HepG2 (cell line): ENCODE measurements around the gene FCGBP. TPM values are rescaled to one million over a fixed set of nuclear protein-coding genes. Genes with fewer than 3 reads are reported as not detected.

ENCODE experiments used
- ATAC-seq: fragments of 200-7000 bp; cut with Tn5 transposase; 3 replicates; pipeline ENCODE4 v1.9.1; 2020; ENCODE audit warnings: mild to moderate bottlenecking, moderate library complexity
- BruUV-seq: library from RNA; stranded (reverse); fragments of 400-500 nt; replicated peaks from 2 replicates; lab custom pipeline; 2021; lab: Mats Ljungman, UMichigan
- CTCF ChIA-PET: fragments of 300-600 bp; formaldehyde crosslinking; extraction: SDS; loops from one replicate; lab custom pipeline; 2021; ENCODE audit warnings: low total read pairs, inconsistent platforms, low intra/inter-chr PET ratio; lab: Yijun Ruan, JAX
- POLR2A ChIA-PET: fragments of 350-600 bp; sonication (Branson Sonifier 250); formaldehyde crosslinking; loops from one replicate; lab custom pipeline; 2020; ENCODE audit warnings: antibody characterized with exemption, inconsistent platforms; lab: Yijun Ruan, JAX
- DNase-seq: peaks from one replicate; pipeline ENCODE4 v3.0.0-alpha.2; 2015; ENCODE audit warnings: low spot score
- FAIRE-seq: peaks from 3 replicates; lab custom pipeline; 2011; peaks lifted over from hg19 to GRCh38; lab: Jason Lieb, UNC
- H2AFZ ChIP-seq: one replicate; pipeline ENCODE4 v1.6.1; 2011; ENCODE audit warnings: low read length, inconsistent platforms
- H3K27ac ChIP-seq: fragments of 300-600 bp; 3 replicates; pipeline ENCODE4 v1.8.0; 2011; ENCODE audit warnings: mixed run types, mild to moderate bottlenecking, mixed read lengths, low read length, inconsistent platforms; ENCODE audit not compliant: insufficient read depth; ENCODE audit errors: extremely low read length
- H3K27me3 ChIP-seq, 2 experiments: fragments of 200-600 bp in 1 of 2; 2 replicates in 1 of 2; 3 replicates in 1 of 2; pipeline versions ENCODE4 v1.6.0 to v1.8.0; 2011; ENCODE audit warnings: low read length in 2 of 2, mild to moderate bottlenecking in 2 of 2, moderate library complexity in 2 of 2, inconsistent platforms in 1 of 2; ENCODE audit not compliant: insufficient read depth in 2 of 2, control insufficient read depth in 1 of 2
- H3K36me3 ChIP-seq, 2 experiments: fragments of 200-600 bp in 1 of 2; replicated peaks in 1 of 2; 2 replicates in 1 of 2; 3 replicates in 1 of 2; pipeline versions ENCODE4 v1.5.1 to v1.8.0; 2011; ENCODE audit warnings: low read length in 2 of 2, inconsistent platforms in 1 of 2; ENCODE audit not compliant: insufficient read depth in 2 of 2, control insufficient read depth in 1 of 2
- H3K4me1 ChIP-seq: 2 replicates; pipeline ENCODE4 v1.5.1; 2012; ENCODE audit warnings: low read length, inconsistent platforms; ENCODE audit not compliant: insufficient read depth
- H3K4me2 ChIP-seq: 2 replicates; pipeline ENCODE4 v1.6.0; 2011; ENCODE audit warnings: low read depth, low read length, inconsistent platforms
- H3K4me3 ChIP-seq, 3 experiments: fragments of 200-600 bp in 1 of 3; sonication (generic), shearing (Covaris generic) in 1 of 3; replicated peaks in 1 of 3; 2 replicates each; pipeline ENCODE4 v1.5.1; 2011 to 2016; ENCODE audit warnings: low read length in 3 of 3, inconsistent platforms in 2 of 3, low read depth in 2 of 3, mild to moderate bottlenecking in 2 of 3, control low read depth in 1 of 3, mixed read lengths in 1 of 3; ENCODE audit not compliant: insufficient read depth in 1 of 3
- H3K79me2 ChIP-seq: one replicate; pipeline ENCODE4 v1.6.1; 2011; ENCODE audit warnings: low read length, inconsistent platforms; ENCODE audit not compliant: insufficient read depth
- H3K9ac ChIP-seq: 2 replicates; pipeline ENCODE4 v1.6.0; 2011; ENCODE audit warnings: mild to moderate bottlenecking, low read depth, low read length, inconsistent platforms; ENCODE audit not compliant: insufficient read depth
- H3K9me3 ChIP-seq: 2 replicates; pipeline ENCODE4 v1.5.1; 2012; ENCODE audit warnings: mild to moderate bottlenecking, low read length
- H4K20me1 ChIP-seq: 2 replicates; pipeline ENCODE4 v1.6.0; 2011; ENCODE audit warnings: inconsistent platforms, mild to moderate bottlenecking, low read length, moderate library complexity; ENCODE audit not compliant: insufficient read depth
- ARNTL ChIP-seq: sonication (generic); formaldehyde crosslinking; IDR thresholded peaks from 2 replicates; pipeline ENCODE4 v1.4.0; 2020; ENCODE audit warnings: mild to moderate bottlenecking, missing genetic modification reagents
- ATF7 ChIP-seq, 2 experiments: fragments of 450-650 bp in 1 of 2; sonication (generic) in 1 of 2; formaldehyde crosslinking in 1 of 2; IDR thresholded peaks; 2 replicates each; pipeline versions ENCODE4 v1.4.0 to v1.6.1; 2016 to 2020; ENCODE audit warnings: antibody characterized with exemption in 1 of 2, mild to moderate bottlenecking in 1 of 2, missing genetic modification reagents in 1 of 2
- GTF2F1 ChIP-seq: fragments of 150-350 bp; IDR thresholded peaks from 2 replicates; pipeline ENCODE4 v1.6.1; 2014; ENCODE audit warnings: low read length
- GZF1 ChIP-seq: sonication (generic); formaldehyde crosslinking; IDR thresholded peaks from 2 replicates; pipeline ENCODE4 v1.5.1; 2020; ENCODE audit warnings: mild to moderate bottlenecking, missing genetic modification reagents
- HCFC1 ChIP-seq: fragments of 150-350 bp; IDR thresholded peaks from 2 replicates; pipeline ENCODE4 v1.6.1; 2014; ENCODE audit warnings: low read depth, low read length
- HMGXB4 ChIP-seq, 2 experiments: sonication (generic) in 1 of 2; formaldehyde crosslinking in 1 of 2; IDR thresholded peaks; 2 replicates each; pipeline versions ENCODE4 v1.4.0 to v1.6.1; 2018 to 2020; ENCODE audit warnings: missing genetic modification reagents in 2 of 2, borderline replicate concordance in 1 of 2, low read depth in 1 of 2, mild to moderate bottlenecking in 1 of 2, missing biosample characterization in 1 of 2
- KLF11 ChIP-seq: IDR thresholded peaks from 2 replicates; pipeline ENCODE4 v1.6.1; 2016; ENCODE audit warnings: missing compliant biosample characterization
- KLF13 ChIP-seq: sonication (generic); formaldehyde crosslinking; IDR thresholded peaks from 2 replicates; pipeline ENCODE4 v1.4.0; 2020; ENCODE audit warnings: mild to moderate bottlenecking, missing genetic modification reagents
- PCBP2 ChIP-seq: fragments of 200-400 bp; formaldehyde crosslinking; optimal IDR thresholded peaks from 2 replicates; pipeline ENCODE3; 2018; ENCODE audit warnings: low read length, low read depth; ENCODE audit not compliant: poor library complexity, severe bottlenecking
- RBM22 ChIP-seq: fragments of 200-400 bp; formaldehyde crosslinking; optimal IDR thresholded peaks from 2 replicates; pipeline ENCODE3; 2017; ENCODE audit warnings: mild to moderate bottlenecking, low read length, moderate library complexity
- TAF1 ChIP-seq: sonication (generic); formaldehyde crosslinking; IDR thresholded peaks from 2 replicates; pipeline ENCODE4 v1.4.0; 2020; ENCODE audit warnings: missing genetic modification reagents
- ZBTB1 ChIP-seq: sonication (generic); formaldehyde crosslinking; IDR thresholded peaks from 2 replicates; pipeline ENCODE4 v1.4.0; 2020; ENCODE audit warnings: missing genetic modification reagents, borderline replicate concordance
- ZC3H13 ChIP-seq: sonication (generic); formaldehyde crosslinking; IDR thresholded peaks from 2 replicates; pipeline ENCODE4 v1.8.1; 2023; ENCODE audit warnings: mild to moderate bottlenecking, missing genetic modification reagents, moderate library complexity
- ZNF18 ChIP-seq: sonication (generic); formaldehyde crosslinking; IDR thresholded peaks from 2 replicates; pipeline ENCODE4 v1.8.0; 2022; ENCODE audit warnings: mild to moderate bottlenecking, missing genetic modification reagents; ENCODE audit not compliant: insufficient replicate concordance
- ZNF317 ChIP-seq: sonication (generic); formaldehyde crosslinking; IDR thresholded peaks from 2 replicates; pipeline ENCODE4 v1.5.0; 2020; ENCODE audit warnings: mild to moderate bottlenecking, missing genetic modification reagents
- ZNF451 ChIP-seq: sonication (generic); formaldehyde crosslinking; IDR thresholded peaks from 2 replicates; pipeline ENCODE4 v1.5.0; 2020; ENCODE audit warnings: mild to moderate bottlenecking, missing genetic modification reagents
- ZNF607 ChIP-seq: sonication (generic); formaldehyde crosslinking; IDR thresholded peaks from 2 replicates; pipeline ENCODE4 v1.5.1; 2020; ENCODE audit warnings: missing genetic modification reagents, mild to moderate bottlenecking, borderline replicate concordance
- ZNF816 ChIP-seq: sonication (generic); formaldehyde crosslinking; IDR thresholded peaks from 2 replicates; pipeline ENCODE4 v1.8.0; 2022; ENCODE audit warnings: missing genetic modification reagents, mild to moderate bottlenecking, borderline replicate concordance
- ZNF850 ChIP-seq: sonication (generic); formaldehyde crosslinking; conservative IDR thresholded peaks from 2 replicates; pipeline ENCODE4 v1.9.0; 2021; ENCODE audit warnings: mild to moderate bottlenecking, missing genetic modification reagents
- WGBS: methylation state at CpG from one replicate; pipeline ENCODE4 v1.1.6; 2017; ENCODE audit warnings: low lambda C conversion rate; 5-methylcytosine and 5-hydroxymethylcytosine counted together
- in situ Hi-C: cut with HindIII; loops from 2 replicates; pipeline ENCODE4 v1.10.0; 2017; ENCODE audit warnings: low pct_unique_long_range_greater_than_20kb; ENCODE audit not compliant: extremely low pct_ligation_motif_present
- intact Hi-C: fragments of 100-400 bp; cut with micrococcal nuclease; formaldehyde crosslinking; loops from one replicate; pipeline ENCODE4 v1.10.0; 2022; ENCODE audit not compliant: unreplicated experiment
- polyA plus RNA-seq, 8 experiments: library from polyadenylated mRNA; depleted of rRNA in 3 of 8; stranded (reverse) in 7 of 8; unstranded in 1 of 8; fragments of >200 nt; fragmentation: Illumina TruSeq in 4 of 8; extraction: Trizol in 4 of 8; gene quantifications; 2 replicates each; pipeline versions ENCODE4 v1.2.1 to v1.2.3, GENCODE V29; 2011 to 2016; ENCODE audit warnings: low read depth in 4 of 8, missing spikeins in 1 of 8, mixed read lengths in 1 of 8; ENCODE audit not compliant: insufficient read depth in 1 of 8
- total RNA-seq, 5 experiments: library from RNA; depleted of rRNA; stranded (reverse); fragments of >200 nt; fragmentation: Illumina TruSeq; extraction: Trizol; gene quantifications; 2 replicates each; pipeline ENCODE4 v1.2.3, GENCODE V29; 2016; ENCODE audit warnings: low read depth in 1 of 5
- TF ChIP-seq, protein P1 (sequence below): sonication (generic); formaldehyde crosslinking; IDR thresholded peaks from 2 replicates; pipeline ENCODE4 v1.5.1; 2020; ENCODE audit warnings: missing genetic modification reagents, mild to moderate bottlenecking, borderline replicate concordance
- TF ChIP-seq, protein P2 (sequence below): sonication (generic); formaldehyde crosslinking; IDR thresholded peaks from 2 replicates; pipeline ENCODE4 v1.4.0; 2020; ENCODE audit warnings: missing genetic modification reagents

Gene FCGBP
- total and polyA plus RNA-seq, 2 of the 13 experiments (the other 11 are each of a cell fraction or from before 2014, with no cell fraction given) = 1.3 to 7.0 TPM

GRCh38 chr19:39970425-39970674, 35.9 kb upstream of the FCGBP start:
- no peak for FAIRE-seq
- Histone ChIP-seq H3K4me1 (peaks cover 34% of the 10 kb centered on the region), H3K79me2 (peaks cover 21% of the 10 kb centered on the region), H3K4me2 (peak overlapping the region; percentile 84), H3K4me3 (peak overlapping the region; percentile 47 to 93 (median 55)), H2AFZ (no peak overlapping the region), H3K9me3 (no peaks in the 10 kb centered on the region), H3K36me3 (peaks cover 12 to 26% of the 10 kb centered on the region in 2 experiments), H3K27ac (peak overlapping the region; percentile 76), H3K27me3 (no peaks in the 10 kb centered on the region; a peak in 1 of 5 replicates), H3K9ac (peak overlapping the region; percentile 75), H4K20me1 (no peaks in the 10 kb centered on the region)
- POLR2A ChIA-PET = interaction anchor here (0.6 to 2.8 kb wide), 24 partner anchors 8 to 566 kb away, joined by 3 to 24 read pairs (median 4); partner anchors contain the start of genes FBL, RPS16, ZNF546 and ZNF780A
- ATAC-seq = peak; percentile 40
- in situ Hi-C loops = loop anchor here (5.0 kb wide), 1 partner anchor 78 kb away; no protein-coding TSS in a partner anchor
- intact Hi-C loops = loop anchor here (2.0 kb wide), 1 partner anchor 26 kb away; the partner anchor contains the start of gene ZNF546
- 38% methylated on average over 11 of the region's 11 CpGs for WGBS
- TSS peak; percentile 96 for BruUV-seq
- DNase-seq = no peak
- CTCF ChIA-PET = interaction anchor here (1.3 kb wide), 1 partner anchor 89 kb away, joined by 6 read pairs; no protein-coding TSS in a partner anchor
- TF ChIP-seq KLF11 (CRISPR knock-in tag) (no peak), GZF1 (CRISPR knock-in tag) (no peak), ZNF18 (CRISPR knock-in tag) (no peak), ZC3H13 (0 out of 2 replicates have a peak, but pooled peaks have one; percentile 10), ZBTB1 (CRISPR knock-in tag) (no peak), HCFC1 (no peak), PCBP2 (no peak), ZNF850 (CRISPR knock-in tag) (peak; percentile 68; the same call in 1 of the 2 replicates), KLF13 (CRISPR knock-in tag) (no peak), ARNTL (no peak), ZNF607 (no peak), ZNF816 (peak; percentile 21), TAF1 (CRISPR knock-in tag) (no peak), GTF2F1 (no peak), ZNF317 (CRISPR knock-in tag) (peak; percentile 89), ZNF451 (CRISPR knock-in tag) (no peak), HMGXB4 (CRISPR knock-in tag; IDR thresholded peaks at IDR 0.05; ENCODE audit: borderline replicate concordance in 1 of 2, low read depth in 1 of 2) (no peak), ATF7 (IDR thresholded peaks at IDR 0.05) (no peak), ATF7 (CRISPR knock-in tag; IDR thresholded peaks at IDR 0.05) (no peak), RBM22 (no peak)
- TF ChIP-seq, protein P1, sequence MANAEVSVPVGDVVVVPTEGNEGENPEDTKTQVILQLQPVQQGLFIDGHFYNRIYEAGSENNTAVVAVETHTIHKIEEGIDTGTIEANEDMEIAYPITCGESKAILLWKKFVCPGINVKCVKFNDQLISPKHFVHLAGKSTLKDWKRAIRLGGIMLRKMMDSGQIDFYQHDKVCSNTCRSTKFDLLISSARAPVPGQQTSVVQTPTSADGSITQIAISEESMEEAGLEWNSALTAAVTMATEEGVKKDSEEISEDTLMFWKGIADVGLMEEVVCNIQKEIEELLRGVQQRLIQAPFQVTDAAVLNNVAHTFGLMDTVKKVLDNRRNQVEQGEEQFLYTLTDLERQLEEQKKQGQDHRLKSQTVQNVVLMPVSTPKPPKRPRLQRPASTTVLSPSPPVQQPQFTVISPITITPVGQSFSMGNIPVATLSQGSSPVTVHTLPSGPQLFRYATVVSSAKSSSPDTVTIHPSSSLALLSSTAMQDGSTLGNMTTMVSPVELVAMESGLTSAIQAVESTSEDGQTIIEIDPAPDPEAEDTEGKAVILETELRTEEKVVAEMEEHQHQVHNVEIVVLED = no peak
- TF ChIP-seq, protein P2, sequence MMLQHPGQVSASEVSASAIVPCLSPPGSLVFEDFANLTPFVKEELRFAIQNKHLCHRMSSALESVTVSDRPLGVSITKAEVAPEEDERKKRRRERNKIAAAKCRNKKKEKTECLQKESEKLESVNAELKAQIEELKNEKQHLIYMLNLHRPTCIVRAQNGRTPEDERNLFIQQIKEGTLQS (CRISPR knock-in tag) = no peak
